ENCODE results near the gene NPFF. TPM values are rescaled to one million over a fixed set of nuclear protein-coding genes. Genes with fewer than 3 reads are reported as not detected.

The NPFF gene
- total RNA-seq, 1 donor from 2014 or later, result not detected

- intact Hi-C loops (cut with micrococcal nuclease), result no loop called here
These were observed 25.5 kb upstream of the NPFF start for GRCh38 chr12:53532524-53533445.

GRCh38 chr12:53532021-53532420 lies 24.7 kb upstream of the NPFF start:
- TF ChIP-seq CTCF (IDR thresholded peaks at IDR 0.05; ENCODE audit: borderline replicate concordance), result no peak
- H3K4me1 ChIP-seq, result no peaks in the 10 kb centered on the region
- H3K36me3 ChIP-seq, result peaks cover 100% of the 10 kb centered on the region
- no peaks in the 10 kb centered on the region for H3K27me3 ChIP-seq (ENCODE audit: low read depth)
- intact Hi-C loops (cut with micrococcal nuclease), result no loop called here
- no peak overlapping the region for H3K4me3 ChIP-seq
- DNase-seq, result no peak
- H3K27ac ChIP-seq (replicated peaks), result no peak overlapping the region
- H3K9me3 ChIP-seq (replicated peaks), result no peaks in the 10 kb centered on the region

More at GRCh38 chr12:53532524-53533445, 25.5 kb upstream of the NPFF start:
- TF ChIP-seq CTCF (IDR thresholded peaks at IDR 0.05; ENCODE audit: borderline replicate concordance), result no peak
- H3K4me1 ChIP-seq, result peaks cover under 1% of the 10 kb centered on the region
- no peaks in the 10 kb centered on the region for H3K9me3 ChIP-seq (replicated peaks)
- no peaks in the 10 kb centered on the region for H3K27me3 ChIP-seq (ENCODE audit: low read depth)
- no peak overlapping the region for H3K27ac ChIP-seq (replicated peaks)
- no peak for DNase-seq
- H3K36me3 ChIP-seq, result peaks cover 100% of the 10 kb centered on the region
- H3K4me3 ChIP-seq, result no peak overlapping the region

GRCh38 chr12:53530920-53531319 lies 23.6 kb upstream of the NPFF start:
- no peaks in the 10 kb centered on the region for H3K4me1 ChIP-seq
- intact Hi-C loops (cut with micrococcal nuclease), result no loop called here
- DNase-seq, result no peak
- H3K36me3 ChIP-seq, result peaks cover 96% of the 10 kb centered on the region
- no peaks in the 10 kb centered on the region for H3K9me3 ChIP-seq (replicated peaks)
- TF ChIP-seq CTCF (IDR thresholded peaks at IDR 0.05; ENCODE audit: borderline replicate concordance), result no peak
- H3K27me3 ChIP-seq (ENCODE audit: low read depth), result no peaks in the 10 kb centered on the region
- H3K27ac ChIP-seq (replicated peaks), result no peak overlapping the region
- no peak overlapping the region for H3K4me3 ChIP-seq

- intact Hi-C loops (cut with micrococcal nuclease), result no loop called here
- Histone ChIP-seq H3K36me3 (peaks cover 96% of the 10 kb centered on the region), H3K27ac (replicated peaks) (no peak overlapping the region), H3K4me1 (no peaks in the 10 kb centered on the region), H3K27me3 (ENCODE audit: low read depth) (no peaks in the 10 kb centered on the region), H3K4me3 (no peak overlapping the region), H3K9me3 (replicated peaks) (no peaks in the 10 kb centered on the region)
- no peak for DNase-seq
- no peak for TF ChIP-seq CTCF (IDR thresholded peaks at IDR 0.05; ENCODE audit: borderline replicate concordance)
These were observed 22.8 kb upstream of the NPFF start for GRCh38 chr12:53530061-53530460.

GRCh38 chr12:53524476-53524875 lies 17.2 kb upstream of the NPFF start:
- no peak overlapping the region for H3K27ac ChIP-seq (replicated peaks)
- no peak for TF ChIP-seq CTCF (IDR thresholded peaks at IDR 0.05; ENCODE audit: borderline replicate concordance)
- intact Hi-C loops (cut with micrococcal nuclease), result no loop called here
- DNase-seq, result no peak
- H3K36me3 ChIP-seq, result peaks cover 96% of the 10 kb centered on the region
- H3K4me3 ChIP-seq, result no peak overlapping the region
- H3K27me3 ChIP-seq (ENCODE audit: low read depth), result no peaks in the 10 kb centered on the region
- no peaks in the 10 kb centered on the region for H3K9me3 ChIP-seq (replicated peaks)
- no peaks in the 10 kb centered on the region for H3K4me1 ChIP-seq

Data from left ventricle myocardium inferior (tissue), 1 donor.